ENCODE measurements around the gene CABLES2. TPM values are rescaled to one million over a fixed set of nuclear protein-coding genes. Genes with fewer than 3 reads are reported as not detected.

Gene CABLES2
- polyA plus RNA-seq, 2 of the 4 experiments (the other 2 are of a cell fraction), result 3.9 to 7.7 TPM

DNA sequence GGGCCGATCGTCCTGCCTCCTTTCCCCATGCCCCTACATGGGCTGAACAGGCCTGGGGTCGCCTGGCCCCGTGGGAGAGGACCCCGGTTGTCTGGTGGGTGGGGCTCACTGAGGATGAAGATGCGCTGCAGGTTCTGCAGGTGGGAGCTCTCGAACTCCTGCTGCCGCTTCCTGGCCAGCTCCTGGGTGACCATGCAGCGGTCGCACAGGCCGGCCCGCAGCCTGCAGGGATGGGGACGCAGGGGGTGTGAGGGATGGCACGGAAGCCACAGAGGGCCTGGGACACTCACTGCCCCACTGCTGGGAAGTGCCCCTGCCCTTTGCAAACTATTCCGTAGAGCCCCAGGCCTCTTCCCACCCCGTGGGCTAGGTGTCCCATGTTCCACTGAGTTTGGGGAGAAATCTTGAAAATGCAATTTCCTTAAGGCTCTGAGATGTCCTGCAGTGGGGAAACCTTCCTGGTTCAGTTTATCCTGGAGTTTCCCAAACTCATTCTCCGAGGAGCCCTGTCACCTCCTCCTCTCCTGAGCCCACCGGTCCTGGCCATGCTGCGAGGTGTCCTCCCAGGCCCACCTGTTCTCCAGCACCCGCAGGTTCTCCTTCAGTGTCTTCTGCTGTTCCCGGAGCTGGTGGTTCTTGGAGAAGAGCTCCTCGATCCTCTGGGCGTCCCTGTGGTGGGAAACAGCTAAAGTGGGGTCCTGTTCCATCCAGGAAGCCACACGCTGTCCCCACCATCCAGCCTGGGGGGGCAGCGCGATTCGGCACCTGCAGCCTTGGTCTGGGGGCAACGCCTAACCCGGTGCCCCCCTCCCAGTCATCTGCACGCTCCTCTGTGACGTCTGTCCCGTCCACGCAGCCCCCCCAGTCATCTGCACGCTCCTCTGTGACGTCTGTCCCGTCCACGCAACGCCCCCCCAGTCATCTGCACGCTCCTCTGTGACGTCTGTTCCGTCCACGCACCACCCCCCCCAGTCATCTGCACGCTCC lies 9.9 kb upstream of the CABLES2 start:
- CTCF ChIA-PET, result no interaction called here
- WGBS (ENCODE audit: missing lambda C conversion rate), result 49% methylated on average over 26 of the region's 43 CpGs
- no peak for TF ChIP-seq RAD21 (conservative IDR thresholded peaks at IDR 0.05 in 1 of 2, IDR thresholded peaks at IDR 0.05 in 1 of 2)
- TF ChIP-seq JUNB (IDR thresholded peaks at IDR 0.05), result no peak
- no peak for TF ChIP-seq MAFK (IDR thresholded peaks at IDR 0.05; ENCODE audit: partially characterized antibody)
- TF ChIP-seq RNF2 (IDR thresholded peaks at IDR 0.05; ENCODE audit: borderline replicate concordance, low read depth), result no peak
- no peak for TF ChIP-seq POLR2AphosphoS2 (conservative IDR thresholded peaks at IDR 0.05; ENCODE audit: low read length)
- TF ChIP-seq JUN (IDR thresholded peaks at IDR 0.05), result no peak
- TF ChIP-seq TFCP2L1 (CRISPR knock-in tag; IDR thresholded peaks at IDR 0.05), result no peak
- no peak for TF ChIP-seq FOSB (CRISPR knock-in tag; IDR thresholded peaks at IDR 0.05)
- no peak for TF ChIP-seq EHMT2 (IDR thresholded peaks at IDR 0.05; ENCODE audit: low read depth)
- TF ChIP-seq TP53 (CRISPR knock-in tag; IDR thresholded peaks at IDR 0.05), result no peak
- TF ChIP-seq BHLHE40 (IDR thresholded peaks at IDR 0.05; ENCODE audit: low read depth, low read length), result no peak
- TF ChIP-seq NPAS2 (CRISPR knock-in tag; IDR thresholded peaks at IDR 0.05; ENCODE audit: borderline replicate concordance), result no peak
- TF ChIP-seq, protein P1, sequence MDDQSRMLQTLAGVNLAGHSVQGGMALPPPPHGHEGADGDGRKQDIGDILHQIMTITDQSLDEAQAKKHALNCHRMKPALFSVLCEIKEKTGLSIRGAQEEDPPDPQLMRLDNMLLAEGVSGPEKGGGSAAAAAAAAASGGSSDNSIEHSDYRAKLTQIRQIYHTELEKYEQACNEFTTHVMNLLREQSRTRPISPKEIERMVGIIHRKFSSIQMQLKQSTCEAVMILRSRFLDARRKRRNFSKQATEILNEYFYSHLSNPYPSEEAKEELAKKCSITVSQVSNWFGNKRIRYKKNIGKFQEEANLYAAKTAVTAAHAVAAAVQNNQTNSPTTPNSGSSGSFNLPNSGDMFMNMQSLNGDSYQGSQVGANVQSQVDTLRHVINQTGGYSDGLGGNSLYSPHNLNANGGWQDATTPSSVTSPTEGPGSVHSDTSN (IDR thresholded peaks at IDR 0.05), result no peak
- TF ChIP-seq SMC3 (IDR thresholded peaks at IDR 0.05), result no peak
- TF ChIP-seq HDAC2 (IDR thresholded peaks at IDR 0.05), result no peak
- TF ChIP-seq HOXB13 (CRISPR knock-in tag; IDR thresholded peaks at IDR 0.05; ENCODE audit: low read depth), result no peak
- TF ChIP-seq RCOR1 (IDR thresholded peaks at IDR 0.05; ENCODE audit: low read depth, low read length), result no peak
- TF ChIP-seq PHF8 (IDR thresholded peaks at IDR 0.05; ENCODE audit: borderline replicate concordance, low read depth), result no peak
- POLR2A ChIA-PET, result no interaction called here
- no peak for FAIRE-seq
- no peaks in the 10 kb centered on the region for H3K4me1 ChIP-seq
- ATAC-seq, result no peak
- no peak for DNase-seq (ENCODE audit: low read depth in 1 of 2, low spot score in 1 of 2)
- H3K4me2 ChIP-seq, result no peak overlapping the region
- no peak overlapping the region for H3K27ac ChIP-seq
- H3K4me3 ChIP-seq, result no peak overlapping the region
- no peaks in the 10 kb centered on the region for H3K9me3 ChIP-seq

DNA sequence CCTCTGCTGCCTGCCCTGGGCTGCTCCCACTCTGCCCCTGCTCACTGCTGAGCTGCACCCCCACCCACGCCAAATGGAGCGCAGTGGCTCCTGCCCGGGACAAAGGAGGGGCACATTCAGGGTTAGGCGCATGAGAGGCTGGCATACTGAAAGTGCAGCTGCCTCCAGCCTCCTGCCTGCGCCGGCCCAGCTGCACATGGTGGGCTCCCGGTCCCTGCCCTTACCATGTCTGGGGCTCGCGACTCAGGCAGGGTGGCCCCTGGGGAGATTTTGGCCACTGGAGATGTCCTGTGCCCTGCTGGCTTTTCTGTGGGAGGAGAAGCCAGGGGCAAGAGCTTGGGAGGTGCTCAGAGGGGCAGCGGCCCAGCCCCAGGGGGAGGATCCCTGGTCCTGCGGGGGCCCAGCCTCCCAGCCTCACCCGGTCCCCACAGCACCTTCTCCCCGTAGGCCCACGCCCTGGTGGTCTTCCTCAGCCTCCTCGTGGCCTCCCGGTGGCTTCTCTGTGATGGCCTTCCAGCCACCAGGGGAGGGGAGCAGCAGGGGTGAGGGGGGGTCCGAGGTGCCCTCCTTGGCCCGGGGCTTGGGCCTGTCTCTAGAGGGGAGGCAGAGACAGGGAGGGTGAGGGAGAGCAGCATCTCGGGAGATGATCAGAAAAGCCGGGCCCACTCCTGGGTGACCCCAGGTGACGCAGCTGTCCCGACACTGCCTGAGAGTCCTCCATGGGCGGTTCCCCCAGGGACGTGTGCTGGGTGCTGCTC lies 8.4 kb upstream of the CABLES2 start:
- Histone ChIP-seq H3K4me1 (no peaks in the 10 kb centered on the region), H3K9me3 (no peaks in the 10 kb centered on the region), H3K4me2 (no peak overlapping the region), H3K4me3 (no peak overlapping the region), H3K27ac (no peak overlapping the region)
- FAIRE-seq, result no peak
- ChIA-PET POLR2A (no interaction called here), CTCF (interaction anchor here (0.9 to 1.4 kb wide), 2 partner anchors 55 to 201 kb away, joined by 3 to 4 read pairs; no protein-coding TSS in a partner anchor)
- no peak for DNase-seq (ENCODE audit: low read depth in 1 of 2, low spot score in 1 of 2)
- no peak for TF ChIP-seq ZNF302 (CRISPR knock-in tag; IDR thresholded peaks at IDR 0.05)
- TF ChIP-seq POLR2A (IDR thresholded peaks at IDR 0.05; ENCODE audit: low read length), result no peak
- no peak for TF ChIP-seq SREBF2 (IDR thresholded peaks at IDR 0.05)
- TF ChIP-seq EP300 (IDR thresholded peaks at IDR 0.05), result no peak
- TF ChIP-seq CHD2 (IDR thresholded peaks at IDR 0.05; ENCODE audit: low read length, partially characterized antibody), result no peak
- no peak for TF ChIP-seq CHD4 (IDR thresholded peaks at IDR 0.05; ENCODE audit: borderline replicate concordance)
- whole genome bisulfite sequencing (ENCODE audit: missing lambda C conversion rate), result 57% methylated on average over 14 of the region's 24 CpGs
- ATAC-seq, result no peak
